HT1080 (cell line): Measurements from ENCODE around the gene QSOX2. TPM values are rescaled to one million over a fixed set of nuclear protein-coding genes. Genes with fewer than 3 reads are reported as not detected.

Experiments used
- DNase-seq: peaks from one replicate; pipeline ENCODE4 v3.0.0-alpha.2; 2015; ENCODE audit warnings: low read depth
- total RNA-seq: library from RNA; depleted of rRNA; stranded (reverse); fragments of >200 nt; shearing (Covaris generic); gene quantifications from 2 replicates; pipeline ENCODE4 v1.2.3, GENCODE V29; 2014

Gene QSOX2
- total RNA-seq, 1 experiment from 2014 or later: 20.1 TPM

DNA sequence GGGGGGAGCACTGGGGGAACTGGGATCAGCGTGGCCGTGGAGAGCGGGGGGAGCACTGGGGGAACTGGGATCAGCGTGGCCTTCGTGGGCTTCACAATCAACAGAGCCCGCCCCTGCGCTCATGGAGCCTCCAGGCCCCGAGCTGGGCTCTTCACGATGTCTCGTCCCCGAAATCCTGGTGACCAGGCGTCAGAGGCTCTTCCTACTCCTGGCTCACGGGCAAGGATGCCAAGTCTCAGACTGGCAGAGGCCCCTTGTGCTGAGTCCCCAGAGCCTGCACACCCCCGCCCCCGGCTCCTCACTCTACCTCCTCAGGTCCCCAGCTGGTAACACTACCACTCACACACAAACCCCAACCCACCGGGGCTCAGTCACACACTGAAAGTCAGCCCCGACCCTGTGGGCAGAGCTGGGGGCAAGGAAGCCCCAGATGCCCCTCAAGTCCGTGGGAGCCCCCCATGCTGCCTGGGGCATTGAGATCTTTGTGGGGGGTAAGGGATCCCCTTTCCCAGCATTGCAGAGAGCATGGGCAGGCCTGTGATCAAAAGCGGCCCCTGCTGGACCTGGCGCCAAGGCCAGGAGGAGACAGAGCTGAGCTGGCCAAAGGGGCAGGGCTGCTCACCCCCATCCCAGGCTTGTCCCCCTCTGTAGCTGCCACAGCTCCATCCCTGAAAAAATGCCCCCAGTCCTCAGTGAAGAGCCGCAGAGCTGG, 67.4 kb downstream of the QSOX2 start:
- no peak for DNase-seq

DNA sequence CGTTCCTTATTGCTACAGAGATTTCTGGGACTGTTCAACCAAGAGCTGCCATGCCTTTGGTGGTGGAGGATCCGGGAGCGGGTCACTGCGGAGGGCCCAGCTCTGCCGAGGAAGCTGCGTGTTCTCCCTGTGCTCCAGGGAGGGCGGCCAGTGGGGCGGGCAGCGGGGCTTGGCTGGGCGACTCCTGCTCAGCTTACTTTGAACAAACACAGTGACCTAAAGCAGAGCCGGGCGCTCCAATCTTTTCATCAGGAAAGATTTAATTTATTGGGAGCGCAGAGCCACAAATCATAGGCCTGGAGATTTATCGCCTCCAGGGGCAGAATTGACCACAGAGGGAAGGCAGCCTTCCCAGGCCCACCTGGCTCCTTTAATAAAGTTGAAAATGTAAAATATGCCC, 68.4 kb downstream of the QSOX2 start:
- DNase-seq: no peak

DNA sequence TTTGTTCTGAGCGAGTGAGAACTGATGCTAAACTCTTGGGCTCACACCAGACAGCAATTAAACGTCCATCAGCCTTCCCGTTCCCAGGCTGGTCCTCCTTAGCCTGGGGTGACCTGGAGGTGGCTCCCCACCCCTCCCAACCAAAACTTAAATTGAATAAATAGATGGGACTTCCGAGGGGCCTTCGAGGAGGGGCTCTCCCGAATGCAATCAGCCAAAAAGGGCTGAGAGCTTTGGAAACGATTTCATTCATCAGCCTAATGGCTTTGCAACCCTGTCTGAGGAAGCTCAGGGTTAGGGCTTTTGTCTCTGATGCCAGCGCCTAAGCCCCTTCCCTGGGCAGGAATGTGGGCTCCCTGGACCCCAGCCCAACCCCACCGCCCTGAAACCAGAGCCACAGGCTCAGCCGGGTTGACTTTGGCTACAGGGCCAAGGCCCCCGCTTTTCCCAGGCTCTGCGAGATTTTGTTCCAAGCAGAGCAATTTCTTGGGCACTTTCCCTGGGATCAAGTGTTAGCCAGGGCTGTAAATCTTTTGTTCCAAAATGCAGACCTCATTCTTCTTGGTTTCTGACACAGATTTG, 69.9 kb downstream of the QSOX2 start:
- no peak for DNase-seq

DNA sequence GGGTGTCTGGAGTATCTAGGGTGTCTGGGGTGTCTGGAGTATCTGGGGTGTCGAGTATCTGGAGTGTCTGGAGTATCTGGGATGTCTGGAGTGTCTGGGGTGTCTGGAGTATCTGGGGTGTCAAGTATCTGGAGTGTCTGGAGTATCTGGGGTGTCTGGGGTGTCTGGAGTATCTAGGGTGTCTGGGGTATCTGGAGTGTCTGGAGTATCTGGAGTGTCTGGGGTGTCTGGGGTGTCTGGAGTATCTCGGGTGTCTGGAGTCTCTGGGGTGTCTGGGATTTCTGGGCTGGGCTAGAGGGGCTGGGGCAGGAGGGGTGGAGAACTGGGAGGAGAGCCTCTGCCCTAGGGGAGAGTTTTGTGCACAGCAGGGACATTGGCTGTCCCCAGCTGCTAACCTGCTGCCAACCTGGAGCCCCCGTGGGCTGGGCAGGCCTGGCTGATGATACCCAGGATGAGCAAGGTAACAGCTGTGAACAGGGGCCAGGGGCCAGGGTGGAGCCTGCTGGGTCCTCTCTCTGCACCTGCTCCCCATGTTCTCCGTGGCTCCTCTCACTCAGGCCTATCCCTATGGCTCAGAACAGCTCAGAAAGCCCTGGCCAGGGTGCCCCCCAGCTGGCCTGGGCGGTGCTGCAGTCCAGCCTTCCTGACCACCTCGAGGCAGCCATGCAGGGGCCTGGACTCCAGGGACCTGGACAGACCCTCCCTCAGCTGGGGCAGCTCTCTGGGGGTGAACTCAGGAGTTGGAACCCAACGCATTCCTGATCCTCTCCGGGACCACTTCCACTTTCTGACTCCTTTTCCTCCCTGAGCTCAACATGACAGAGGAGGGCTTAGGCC, 70.6 kb downstream of the QSOX2 start:
- DNase-seq: no peak

DNA sequence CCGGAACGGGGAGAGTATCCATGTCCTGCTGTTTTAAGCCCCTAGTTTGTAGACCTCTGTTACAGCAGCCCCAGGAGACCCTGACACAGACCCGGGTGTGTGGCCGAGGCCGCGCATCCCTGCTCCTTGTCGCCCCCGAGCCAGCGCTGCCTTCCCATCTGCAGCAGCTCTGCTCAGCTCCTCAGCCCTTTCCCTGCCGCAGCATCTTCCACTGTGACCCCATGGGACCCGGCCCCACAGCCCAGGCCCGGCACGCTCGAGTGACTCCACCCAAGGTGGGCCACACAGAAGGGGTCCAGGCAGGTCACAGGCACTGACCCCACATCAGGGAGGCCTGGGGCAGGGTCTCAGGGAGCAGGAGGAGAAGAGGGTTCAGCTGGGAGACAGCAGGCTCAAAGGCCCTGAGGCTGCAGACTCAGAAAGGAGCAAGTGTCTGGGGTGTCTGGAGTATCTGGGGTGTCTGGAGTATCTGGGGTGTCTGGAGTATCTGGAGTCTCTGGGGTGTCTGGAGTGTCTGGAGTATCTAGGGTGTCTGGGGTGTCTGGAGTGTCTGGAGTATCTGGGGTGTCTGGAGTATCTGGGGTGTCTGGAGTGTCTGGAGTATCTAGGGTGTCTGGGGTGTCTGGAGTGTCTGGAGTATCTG, 71.8 kb downstream of the QSOX2 start:
- no peak for DNase-seq

DNA sequence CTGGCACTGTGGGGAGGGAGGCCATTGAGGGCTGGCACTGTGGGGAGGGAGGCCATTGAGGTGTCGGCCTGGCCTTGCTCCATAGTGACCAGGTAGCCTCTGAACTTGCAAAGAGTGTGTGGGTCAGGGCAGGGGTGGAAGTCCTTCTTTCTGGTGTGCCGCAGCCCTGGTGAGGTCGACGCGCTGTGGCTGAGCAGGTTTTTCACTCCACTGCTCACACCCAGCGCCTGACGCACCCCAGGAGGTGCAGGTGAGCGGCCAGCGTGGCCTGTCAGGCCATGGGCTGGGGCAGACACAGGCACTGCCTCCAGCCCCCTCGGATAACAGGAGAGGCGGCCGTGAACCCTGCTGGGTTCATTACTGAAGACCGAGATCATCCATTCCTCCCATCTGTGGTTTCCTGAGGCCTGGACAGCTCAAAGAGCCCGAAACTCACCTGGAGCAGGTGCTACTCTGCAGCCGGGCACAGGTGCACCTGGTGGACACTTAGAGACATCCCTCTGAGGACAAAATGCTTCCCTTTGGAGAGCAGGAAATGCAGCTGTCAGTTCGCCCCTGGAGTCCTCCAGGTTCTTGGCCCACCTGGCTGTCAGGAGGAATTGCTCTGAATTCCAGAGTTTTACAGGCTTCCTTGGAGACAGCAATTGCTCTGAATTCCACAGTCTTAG, 73.1 kb downstream of the QSOX2 start:
- DNase-seq: no peak

DNA sequence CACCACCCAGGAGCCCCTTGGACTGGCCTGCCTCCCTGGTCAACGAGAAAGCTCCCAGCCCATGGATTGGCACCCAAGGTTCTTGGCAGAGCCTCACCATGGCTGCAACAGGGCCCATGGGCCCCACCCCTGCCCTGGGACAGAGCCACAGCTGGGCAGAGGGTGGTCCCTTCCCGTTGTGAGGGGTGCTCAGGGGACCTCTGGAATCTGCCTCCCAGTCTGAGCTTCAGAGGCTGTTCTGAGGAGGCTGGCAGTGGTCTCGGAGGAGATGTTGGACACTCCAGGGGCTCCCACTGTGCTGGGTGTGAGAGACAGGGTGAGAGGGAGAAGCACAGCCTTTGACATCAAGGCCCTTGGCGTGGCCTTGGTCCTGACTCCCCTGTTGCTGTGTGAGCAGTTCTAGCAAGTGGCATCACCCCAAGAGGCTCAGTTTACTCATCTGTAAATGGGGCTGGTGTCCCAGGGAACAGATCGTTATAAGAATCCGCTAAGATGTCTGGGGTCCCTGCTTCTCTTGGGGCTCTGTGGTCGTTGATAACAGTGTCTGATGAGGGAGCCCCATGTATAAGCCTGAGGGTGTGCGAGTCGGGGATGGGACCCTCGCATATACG, 73.7 kb downstream of the QSOX2 start:
- DNase-seq: no peak

- no peak for DNase-seq
Observed at GRCh38 chr9:136171009-136171800, 74.4 kb downstream of the QSOX2 start.

DNA sequence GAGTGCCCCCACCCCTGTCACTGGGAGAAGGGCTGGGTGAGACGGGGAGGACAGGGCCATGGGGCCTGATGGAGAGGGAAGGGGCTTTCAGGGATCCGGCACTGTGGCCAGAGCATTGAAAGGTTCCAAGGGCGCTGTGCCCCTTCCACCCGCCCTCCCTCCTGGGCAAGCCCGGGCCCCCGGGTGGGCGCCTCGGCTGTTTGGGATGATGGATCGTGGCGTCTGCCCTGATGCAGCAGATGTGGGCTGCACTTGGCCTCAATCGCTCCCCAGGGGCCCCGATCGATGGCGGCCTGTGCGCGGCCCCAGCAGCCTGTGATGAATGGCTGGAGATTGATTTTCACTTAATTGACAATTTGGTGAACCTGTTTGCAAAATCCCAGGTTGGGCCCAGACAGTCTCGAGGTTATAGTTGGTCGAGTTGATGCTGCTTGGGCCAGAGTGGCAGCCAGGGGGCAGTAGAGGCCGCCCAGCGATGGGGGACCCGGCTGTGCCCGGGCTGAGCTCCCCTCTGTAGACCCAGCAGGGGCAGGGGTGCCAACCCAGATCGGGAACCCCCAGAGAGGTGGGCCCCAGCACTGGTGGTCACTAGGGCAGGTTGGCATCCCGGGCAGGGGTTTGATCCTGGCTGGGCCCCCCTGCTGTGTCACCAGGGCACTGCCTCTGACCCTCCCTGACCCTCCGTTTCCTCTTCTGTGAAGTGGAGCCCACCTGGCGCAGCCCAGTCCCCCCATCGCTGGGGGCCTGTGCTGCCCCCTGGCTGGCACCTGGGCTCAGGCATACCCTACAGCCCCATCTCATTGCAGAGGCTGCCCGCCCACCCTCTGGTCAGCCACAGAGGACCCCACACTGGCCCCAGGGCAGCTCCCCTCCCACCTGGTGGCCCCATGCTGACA, 75.4 kb downstream of the QSOX2 start:
- peak; percentile 17 for DNase-seq

- DNase-seq: no peak
Observed at GRCh38 chr9:136169495-136169894, 76.1 kb downstream of the QSOX2 start.

DNA sequence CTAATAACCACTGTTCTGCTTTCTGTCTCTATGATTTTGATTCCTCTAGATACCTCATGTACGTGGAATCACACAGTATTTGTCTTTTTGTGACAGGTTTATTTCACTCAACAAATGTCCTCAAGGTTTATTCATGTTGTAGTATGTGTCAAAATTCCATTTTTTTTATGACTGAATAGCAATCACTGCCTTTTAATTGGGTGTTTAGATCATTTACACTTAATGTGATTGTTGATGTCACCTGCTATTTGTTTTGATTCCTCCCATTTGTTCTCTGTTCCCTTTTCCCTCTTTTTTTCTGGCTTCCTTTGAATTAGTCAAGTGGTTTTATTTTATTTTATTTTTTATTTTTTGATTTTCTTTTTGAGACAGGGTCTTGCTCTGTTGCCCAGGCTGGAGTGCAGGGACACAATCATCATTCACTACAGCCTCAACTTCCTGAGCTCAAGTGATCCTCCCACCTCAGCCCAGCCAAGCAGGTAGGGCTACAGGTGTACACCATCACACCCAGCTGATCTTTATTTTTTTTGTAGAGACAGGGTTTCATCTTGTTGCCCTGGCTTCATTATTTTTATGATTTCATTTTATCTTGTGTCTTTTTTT, 82.3 kb downstream of the QSOX2 start:
- no peak for DNase-seq

- no peak for DNase-seq
Observed at GRCh38 chr9:136160995-136161610, 84.5 kb downstream of the QSOX2 start.

DNA sequence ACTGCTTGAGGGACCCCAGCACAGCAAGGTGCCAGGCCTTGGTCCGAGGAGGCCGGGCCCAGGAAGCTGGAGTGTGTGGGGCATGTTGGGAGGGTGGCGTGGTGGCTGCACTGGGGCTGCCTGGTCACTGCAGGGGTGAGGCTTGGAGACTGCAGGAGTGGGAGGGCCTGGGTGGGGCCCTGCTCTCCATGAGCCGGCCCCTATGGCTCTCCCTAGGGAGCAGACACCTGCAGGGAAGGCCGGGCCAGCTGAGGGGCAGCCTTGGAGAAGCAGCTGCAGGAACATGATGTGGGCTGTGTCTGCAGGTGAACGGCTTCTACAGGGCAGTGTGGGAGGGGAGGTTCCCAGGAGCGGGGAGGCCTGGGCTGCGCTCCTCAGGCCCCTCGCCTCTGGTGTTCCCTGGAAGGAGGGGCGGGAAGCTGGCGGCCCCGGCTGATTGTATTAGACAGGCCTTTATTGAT, 85.2 kb downstream of the QSOX2 start:
- DNase-seq: no peak

- DNase-seq: no peak
Observed at GRCh38 chr9:136159851-136160250, 85.8 kb downstream of the QSOX2 start.

DNA sequence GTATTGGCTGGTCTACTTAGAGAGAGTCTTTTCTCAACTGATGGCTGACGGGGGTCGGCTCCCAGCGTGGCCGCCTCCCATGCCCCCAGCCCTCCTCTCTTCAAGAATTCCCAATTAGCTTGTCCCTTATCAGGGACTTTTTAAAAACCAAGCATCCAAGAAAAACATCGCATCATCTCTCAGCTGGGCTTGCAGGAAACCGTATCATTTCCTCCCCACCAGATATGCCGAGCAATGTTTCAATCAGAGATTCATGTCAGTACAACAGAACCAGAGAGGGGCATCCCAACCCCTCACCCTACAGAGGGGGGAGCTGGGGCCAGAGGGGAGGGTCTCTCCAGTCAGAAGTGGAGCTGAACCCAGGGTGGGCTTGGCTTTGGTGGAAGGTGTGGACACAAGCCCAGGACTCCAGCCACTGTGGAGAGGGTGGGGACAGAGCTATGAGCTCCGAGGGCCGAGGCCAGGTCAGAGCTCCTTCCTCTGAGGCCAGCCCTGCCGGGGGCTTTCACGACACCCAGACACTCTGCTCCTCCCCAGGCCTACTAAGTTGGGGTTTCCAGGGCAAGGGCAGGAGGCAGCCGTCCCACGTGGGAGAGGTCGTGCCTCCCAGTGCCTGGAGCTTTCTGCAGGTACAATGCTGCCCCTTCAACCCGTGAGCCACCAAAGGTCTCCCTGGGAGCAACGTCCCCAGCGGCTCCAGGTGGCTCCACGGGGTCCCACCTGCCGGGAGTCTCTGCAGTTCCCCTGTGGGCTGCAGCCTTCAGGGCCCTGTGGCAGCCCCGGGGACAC, 87.9 kb downstream of the QSOX2 start:
- no peak for DNase-seq
